ENCODE results near the gene FGF12. TPM values are rescaled to one million over a fixed set of nuclear protein-coding genes. Genes with fewer than 3 reads are reported as not detected.

Gene FGF12
- total and polyA plus RNA-seq, 2 experiments from 2014 or later = 6.0 to 14.3 TPM

DNA sequence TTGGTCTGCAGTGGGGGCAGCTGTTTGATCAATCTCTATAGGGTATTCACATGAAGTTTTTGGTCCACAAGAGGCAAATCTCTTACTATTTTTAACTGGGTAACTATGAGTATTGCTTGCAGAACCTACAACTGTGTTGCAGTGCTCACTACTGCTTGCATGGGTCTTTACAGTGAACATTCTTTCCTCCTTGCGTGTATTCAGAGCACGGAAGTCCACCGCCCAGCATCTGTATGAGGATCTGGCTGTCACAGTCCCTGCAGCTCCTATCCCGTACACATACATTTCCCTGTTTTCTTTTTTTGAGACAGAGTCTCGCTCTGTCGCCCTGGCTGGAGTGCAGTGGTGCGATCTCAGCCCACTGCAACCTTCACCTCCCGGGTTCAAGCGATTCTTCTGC is 449.9 kb downstream of the FGF12 start:
- no peak overlapping the region for H3K27ac Mint-ChIP-seq
- Histone ChIP-seq H3K4me3 (no peak overlapping the region), H3K27me3 (ENCODE audit: insufficient read depth) (no peaks in the 10 kb centered on the region), H3K4me1 (ENCODE audit: insufficient read depth) (peaks cover 22% of the 10 kb centered on the region), H3K79me2 (replicated peaks; ENCODE audit: insufficient read depth) (no peaks in the 10 kb centered on the region), H3K4me2 (no peak overlapping the region), H2AFZ (no peak overlapping the region), H3K27ac (ENCODE audit: low read depth) (no peak overlapping the region), H3K9me2 (ENCODE audit: insufficient read depth) (peaks cover 4% of the 10 kb centered on the region; the same call in 1 of the 2 replicates), H3K36me3 (ENCODE audit: insufficient read depth) (no peaks in the 10 kb centered on the region), H4K20me1 (replicated peaks; ENCODE audit: insufficient read depth) (no peaks in the 10 kb centered on the region), H3F3A (replicated peaks; ENCODE audit: low read depth) (no peaks in the 10 kb centered on the region)
- no peaks in the 10 kb centered on the region for H3K27me3 Mint-ChIP-seq (ENCODE audit: insufficient read depth, low read depth, poor library complexity)
- H3K9me3 Mint-ChIP-seq = no peaks in the 10 kb centered on the region; the same call in 2 of the 3 replicates
- H3K4me1 Mint-ChIP-seq = peaks cover 22% of the 10 kb centered on the region
- no peak for TF ChIP-seq ZNF331 (CRISPR knock-in tag; IDR thresholded peaks at IDR 0.05; ENCODE audit: low read depth)
- TF ChIP-seq, protein P1, sequence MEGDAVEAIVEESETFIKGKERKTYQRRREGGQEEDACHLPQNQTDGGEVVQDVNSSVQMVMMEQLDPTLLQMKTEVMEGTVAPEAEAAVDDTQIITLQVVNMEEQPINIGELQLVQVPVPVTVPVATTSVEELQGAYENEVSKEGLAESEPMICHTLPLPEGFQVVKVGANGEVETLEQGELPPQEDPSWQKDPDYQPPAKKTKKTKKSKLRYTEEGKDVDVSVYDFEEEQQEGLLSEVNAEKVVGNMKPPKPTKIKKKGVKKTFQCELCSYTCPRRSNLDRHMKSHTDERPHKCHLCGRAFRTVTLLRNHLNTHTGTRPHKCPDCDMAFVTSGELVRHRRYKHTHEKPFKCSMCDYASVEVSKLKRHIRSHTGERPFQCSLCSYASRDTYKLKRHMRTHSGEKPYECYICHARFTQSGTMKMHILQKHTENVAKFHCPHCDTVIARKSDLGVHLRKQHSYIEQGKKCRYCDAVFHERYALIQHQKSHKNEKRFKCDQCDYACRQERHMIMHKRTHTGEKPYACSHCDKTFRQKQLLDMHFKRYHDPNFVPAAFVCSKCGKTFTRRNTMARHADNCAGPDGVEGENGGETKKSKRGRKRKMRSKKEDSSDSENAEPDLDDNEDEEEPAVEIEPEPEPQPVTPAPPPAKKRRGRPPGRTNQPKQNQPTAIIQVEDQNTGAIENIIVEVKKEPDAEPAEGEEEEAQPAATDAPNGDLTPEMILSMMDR (conservative IDR thresholded peaks at IDR 0.05; ENCODE audit: low read depth in 2 of 2) = no peak
- TF ChIP-seq, protein P2, sequence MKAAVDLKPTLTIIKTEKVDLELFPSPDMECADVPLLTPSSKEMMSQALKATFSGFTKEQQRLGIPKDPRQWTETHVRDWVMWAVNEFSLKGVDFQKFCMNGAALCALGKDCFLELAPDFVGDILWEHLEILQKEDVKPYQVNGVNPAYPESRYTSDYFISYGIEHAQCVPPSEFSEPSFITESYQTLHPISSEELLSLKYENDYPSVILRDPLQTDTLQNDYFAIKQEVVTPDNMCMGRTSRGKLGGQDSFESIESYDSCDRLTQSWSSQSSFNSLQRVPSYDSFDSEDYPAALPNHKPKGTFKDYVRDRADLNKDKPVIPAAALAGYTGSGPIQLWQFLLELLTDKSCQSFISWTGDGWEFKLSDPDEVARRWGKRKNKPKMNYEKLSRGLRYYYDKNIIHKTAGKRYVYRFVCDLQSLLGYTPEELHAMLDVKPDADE (IDR thresholded peaks at IDR 0.05) = no peak
- no peak for TF ChIP-seq CREB1 (CRISPR knock-in tag; IDR thresholded peaks at IDR 0.05; ENCODE audit: low read depth)
- TF ChIP-seq JUNB (IDR thresholded peaks at IDR 0.05; ENCODE audit: unreplicated experiment) = no peak
- no peak for TF ChIP-seq EZH2phosphoT487 (IDR thresholded peaks at IDR 0.05; ENCODE audit: unreplicated experiment)
- TF ChIP-seq REST (IDR thresholded peaks at IDR 0.05; ENCODE audit: unreplicated experiment) = no peak
- TF ChIP-seq EZH2 (IDR thresholded peaks at IDR 0.05; ENCODE audit: low read depth, unreplicated experiment) = no peak
- TF ChIP-seq STAT1 (IDR thresholded peaks at IDR 0.05; ENCODE audit: unreplicated experiment) = no peak
- TF ChIP-seq POLR2AphosphoS5 (IDR thresholded peaks at IDR 0.05; ENCODE audit: low read depth) = no peak
- TF ChIP-seq ZNF462 (CRISPR knock-in tag; IDR thresholded peaks at IDR 0.05) = no peak
- no peak for TF ChIP-seq NANOG (IDR thresholded peaks at IDR 0.05; ENCODE audit: borderline replicate concordance)
- no peak for TF ChIP-seq ZNF114 (CRISPR knock-in tag; IDR thresholded peaks at IDR 0.05)
- H3K36me3 Mint-ChIP-seq (ENCODE audit: low read depth) = no peaks in the 10 kb centered on the region
- H3K4me3 Mint-ChIP-seq = no peak overlapping the region
- DNase-seq (ENCODE audit: low spot score) = no peak
- no peak for ATAC-seq
